Measurements from ENCODE around the gene C22orf15. TPM values are rescaled to one million over a fixed set of nuclear protein-coding genes. Genes with fewer than 3 reads are reported as not detected.
A peak's percentile ranks its signal among the peaks of the same experiment; 100 is the strongest.

C22orf15 gene
- total and polyA plus RNA-seq, 9 of the 15 experiments (the other 6 are each of a cell fraction or from before 2014, with no cell fraction given), result 0.07 TPM; not detected in 8

GRCh38 chr22:23781511-23782183, 18.9 kb downstream of the C22orf15 start:
- DNase-seq (ENCODE audit: extremely low read depth in 1 of 4, low spot score in 3 of 4), result peak in 2 of 4 experiments; percentile 37 to 43
- no peak for FAIRE-seq
- Histone ChIP-seq H3K27me3 (ENCODE audit: control insufficient read depth in 2 of 2, insufficient read depth in 2 of 2, low read length in 2 of 2) (no peaks in the 10 kb centered on the region), H4K20me1 (replicated peaks; ENCODE audit: control insufficient read depth, insufficient read depth, low read length) (no peaks in the 10 kb centered on the region), H3K9me3 (replicated peaks; ENCODE audit: control insufficient read depth, insufficient read depth, low read depth, low read length) (no peaks in the 10 kb centered on the region), H3K27ac (ENCODE audit: extremely low read depth, low read depth, low read length) (no peak overlapping the region), H3K4me1 (replicated peaks in 1 of 2; ENCODE audit: control insufficient read depth in 2 of 2, insufficient read depth in 2 of 2, low read length in 2 of 2) (peaks cover 5 to 28% of the 10 kb centered on the region in 2 experiments; a peak in 3 of 5 replicates), H3K36me3 (ENCODE audit: control insufficient read depth, insufficient read depth, low read length) (no peaks in the 10 kb centered on the region), H3K4me2 (ENCODE audit: insufficient read depth, low read length) (no peak overlapping the region), H3K9ac (ENCODE audit: insufficient read depth in 1 of 2, low read depth in 2 of 2, low read length in 2 of 2) (peak overlapping the region in 1 of 2 experiments; percentile 50; a peak in 2 of 4 replicates), H2AFZ (ENCODE audit: low read depth, low read length) (peak overlapping the region; percentile 45; the same call in 1 of the 2 replicates), H3K79me2 (ENCODE audit: control insufficient read depth, insufficient read depth, low read length) (no peaks in the 10 kb centered on the region), H3K4me3 (no peak overlapping the region), H3K9me1 (ENCODE audit: control insufficient read depth, insufficient read depth, low read length) (no peaks in the 10 kb centered on the region)
- in situ Hi-C loops (cut with MboI) (no loop called here), intact Hi-C loops (cut with micrococcal nuclease) (no loop called here)
- TF ChIP-seq GTF2A2 (tag; IDR thresholded peaks at IDR 0.05) (no peak), NR1H2 (CRISPR knock-in tag; IDR thresholded peaks at IDR 0.05) (no peak), PTTG1 (tag; IDR thresholded peaks at IDR 0.05; ENCODE audit: low read depth) (no peak), JUNB (CRISPR knock-in tag; conservative IDR thresholded peaks at IDR 0.05) (no peak), ATF7 (IDR thresholded peaks at IDR 0.05) (no peak), SUPT5H (IDR thresholded peaks at IDR 0.05) (no peak), ZNF511 (CRISPR knock-in tag; IDR thresholded peaks at IDR 0.05) (no peak), CBX1 (IDR thresholded peaks at IDR 0.05; ENCODE audit: low read depth) (no peak), SMARCE1 (IDR thresholded peaks at IDR 0.05) (no peak), SIN3A (IDR thresholded peaks at IDR 0.05; ENCODE audit: borderline replicate concordance in 2 of 2, control insufficient read depth in 1 of 2, low read depth in 2 of 2, low read length in 2 of 2) (no peak), HEY1 (CRISPR knock-in tag; IDR thresholded peaks at IDR 0.05; ENCODE audit: borderline replicate concordance) (no peak), CCAR2 (IDR thresholded peaks at IDR 0.05; ENCODE audit: low read depth, low read length) (no peak), RBM25 (IDR thresholded peaks at IDR 0.05; ENCODE audit: low read depth, low read length, severe bottlenecking) (no peak), POLR2B (IDR thresholded peaks at IDR 0.05; ENCODE audit: low read depth, partially characterized antibody) (no peak), GTF2F1 (IDR thresholded peaks at IDR 0.05; ENCODE audit: low read depth, low read length) (no peak), ELF2 (CRISPR knock-in tag; IDR thresholded peaks at IDR 0.05) (no peak), MAX (CRISPR knock-in tag; IDR thresholded peaks at IDR 0.05) (no peak), BRCA1 (IDR thresholded peaks at IDR 0.05) (no peak), BRCA1 (CRISPR knock-in tag; IDR thresholded peaks at IDR 0.05) (no peak), TBL1XR1 (IDR thresholded peaks at IDR 0.05; ENCODE audit: low read length in 2 of 2) (no peak)
- ChIA-PET POLR2A (no interaction called here), CTCF (ENCODE audit: low intra/inter-chr PET ratio) (no interaction called here)
- WGBS (ENCODE audit: insufficient coverage, low coverage, missing lambda C conversion rate), result 25% methylated on average over 9 of the region's 14 CpGs
- no TSS peak for BruUV-seq (replicated peaks)
- peak; percentile 46; the same call in 2 of the 3 replicates for ATAC-seq
